ENCODE results near the gene ARID4B. TPM values are rescaled to one million over a fixed set of nuclear protein-coding genes. Genes with fewer than 3 reads are reported as not detected.

ARID4B gene
- total RNA-seq, 2 experiments from 2014 or later, result 28.7 to 44.9 TPM

DNA sequence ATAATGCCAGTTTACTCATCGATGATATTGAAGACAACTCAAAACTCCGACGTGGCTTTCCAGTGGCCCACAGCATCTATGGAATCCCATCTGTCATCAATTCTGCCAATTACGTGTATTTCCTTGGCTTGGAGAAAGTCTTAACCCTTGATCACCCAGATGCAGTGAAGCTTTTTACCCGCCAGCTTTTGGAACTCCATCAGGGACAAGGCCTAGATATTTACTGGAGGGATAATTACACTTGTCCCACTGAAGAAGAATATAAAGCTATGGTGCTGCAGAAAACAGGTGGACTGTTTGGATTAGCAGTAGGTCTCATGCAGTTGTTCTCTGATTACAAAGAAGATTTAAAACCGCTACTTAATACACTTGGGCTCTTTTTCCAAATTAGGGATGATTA lies 14.1 kb upstream of the ARID4B start:
- H4K20me1 ChIP-seq (ENCODE audit: insufficient read depth, low read length), result no peaks in the 10 kb centered on the region
- H3K79me2 ChIP-seq (ENCODE audit: insufficient read depth, low read depth, low read length), result no peaks in the 10 kb centered on the region
- H3K4me2 ChIP-seq (ENCODE audit: low read length), result no peak overlapping the region
- TF ChIP-seq EZH2phosphoT487 (IDR thresholded peaks at IDR 0.05; ENCODE audit: borderline replicate concordance, low read depth, low read length) (no peak), CTCF (conservative IDR thresholded peaks at IDR 0.05; ENCODE audit: low read length) (no peak)
- H3K4me3 ChIP-seq (ENCODE audit: low read depth, low read length, poor library complexity, severe bottlenecking), result no peak overlapping the region
- no peaks in the 10 kb centered on the region for H3K9me2 ChIP-seq (ENCODE audit: insufficient read depth, low read length)
- H3K36me3 ChIP-seq (ENCODE audit: insufficient read depth, low read length), result peaks cover 23% of the 10 kb centered on the region
- intact Hi-C loops (cut with micrococcal nuclease; ENCODE audit: unreplicated experiment), result no loop called here
- H3K9me3 ChIP-seq (ENCODE audit: low read length), result no peaks in the 10 kb centered on the region
- POLR2A ChIA-PET, result interaction anchor here (0.9 to 1.4 kb wide), 2 partner anchors 8 to 12 kb away, joined by 3 to 5 read pairs; no protein-coding TSS in a partner anchor
- H2AFZ ChIP-seq (ENCODE audit: low read length), result no peak overlapping the region
- no peak overlapping the region for H3K27ac ChIP-seq (ENCODE audit: low read depth, low read length, poor library complexity, severe bottlenecking)
- no TSS peak for BruUV-seq (replicated peaks)
- no peaks in the 10 kb centered on the region for H3K4me1 ChIP-seq (ENCODE audit: insufficient read depth, low read length, poor library complexity, severe bottlenecking)
- DNase-seq (ENCODE audit: low spot score), result no peak
- CTCF ChIA-PET (ENCODE audit: unreplicated experiment), result no interaction called here

DNA sequence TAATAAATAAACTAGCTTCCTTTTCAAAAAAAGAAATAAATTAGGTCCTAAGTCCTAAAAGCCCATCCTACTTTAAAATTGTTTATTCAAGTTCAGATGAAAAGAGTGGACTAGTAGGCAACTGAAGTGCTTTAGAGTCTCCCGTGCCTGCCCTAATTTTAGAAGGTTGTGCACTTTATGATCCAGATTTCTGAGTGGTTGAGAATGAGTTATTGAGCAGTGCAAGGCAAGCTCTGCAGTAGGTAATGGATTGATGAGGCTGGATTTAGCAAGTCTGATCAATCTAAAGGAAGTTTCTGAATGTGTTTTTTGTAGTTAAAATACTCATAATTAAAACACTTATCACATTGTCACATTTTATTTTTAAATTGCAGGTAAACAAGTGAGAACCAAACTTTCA lies 13.4 kb upstream of the ARID4B start:
- no peaks in the 10 kb centered on the region for H3K9me2 ChIP-seq (ENCODE audit: insufficient read depth, low read length)
- no peaks in the 10 kb centered on the region for H4K20me1 ChIP-seq (ENCODE audit: insufficient read depth, low read length)
- intact Hi-C loops (cut with micrococcal nuclease; ENCODE audit: unreplicated experiment), result no loop called here
- no peak overlapping the region for H3K4me2 ChIP-seq (ENCODE audit: low read length)
- H2AFZ ChIP-seq (ENCODE audit: low read length), result no peak overlapping the region
- TF ChIP-seq EZH2phosphoT487 (IDR thresholded peaks at IDR 0.05; ENCODE audit: borderline replicate concordance, low read depth, low read length), result no peak
- no peak for TF ChIP-seq CTCF (conservative IDR thresholded peaks at IDR 0.05; ENCODE audit: low read length)
- no peak for DNase-seq (ENCODE audit: low spot score)
- H3K4me3 ChIP-seq (ENCODE audit: low read depth, low read length, poor library complexity, severe bottlenecking), result no peak overlapping the region
- no peaks in the 10 kb centered on the region for H3K79me2 ChIP-seq (ENCODE audit: insufficient read depth, low read depth, low read length)
- no peaks in the 10 kb centered on the region for H3K4me1 ChIP-seq (ENCODE audit: insufficient read depth, low read length, poor library complexity, severe bottlenecking)
- POLR2A ChIA-PET, result interaction anchor here (0.7 to 0.9 kb wide), 2 partner anchors 11 to 1445 kb away, joined by 3 to 4 read pairs; no protein-coding TSS in a partner anchor
- H3K9me3 ChIP-seq (ENCODE audit: low read length), result no peaks in the 10 kb centered on the region
- BruUV-seq (replicated peaks), result no TSS peak
- CTCF ChIA-PET (ENCODE audit: unreplicated experiment), result no interaction called here
- no peak overlapping the region for H3K27ac ChIP-seq (ENCODE audit: low read depth, low read length, poor library complexity, severe bottlenecking)
- H3K36me3 ChIP-seq (ENCODE audit: insufficient read depth, low read length), result peaks cover 28% of the 10 kb centered on the region

DNA sequence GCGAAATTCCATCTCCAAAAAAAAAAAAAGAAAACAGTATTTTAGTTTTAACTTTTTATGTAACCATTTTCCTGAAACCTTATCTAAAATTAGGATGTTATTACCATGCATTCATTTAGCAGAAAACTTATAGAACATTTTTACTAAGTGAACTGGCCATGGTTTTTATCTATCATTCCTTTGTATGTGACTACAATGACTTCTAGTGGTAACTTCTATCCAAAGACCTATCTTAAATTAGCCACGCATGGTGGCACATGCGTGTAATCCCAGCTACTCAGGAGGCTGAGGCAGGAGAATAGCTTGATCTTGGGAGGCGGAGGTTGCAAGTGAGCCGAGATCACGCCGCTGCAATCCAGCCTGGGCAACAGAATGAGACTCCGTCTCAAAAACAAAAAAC lies 11.8 kb upstream of the ARID4B start:
- ChIA-PET CTCF (ENCODE audit: unreplicated experiment) (no interaction called here), POLR2A (interaction anchor here (0.9 to 1.6 kb wide), 2 partner anchors 9 to 77 kb away, joined by 3 read pairs; no protein-coding TSS in a partner anchor)
- Histone ChIP-seq H3K36me3 (ENCODE audit: insufficient read depth, low read length) (peaks cover 39% of the 10 kb centered on the region), H3K4me1 (ENCODE audit: insufficient read depth, low read length, poor library complexity, severe bottlenecking) (no peaks in the 10 kb centered on the region), H4K20me1 (ENCODE audit: insufficient read depth, low read length) (no peaks in the 10 kb centered on the region; the same call in 1 of the 2 replicates), H3K9me2 (ENCODE audit: insufficient read depth, low read length) (no peaks in the 10 kb centered on the region), H3K27ac (ENCODE audit: low read depth, low read length, poor library complexity, severe bottlenecking) (no peak overlapping the region), H3K9me3 (ENCODE audit: low read length) (no peaks in the 10 kb centered on the region), H3K4me3 (ENCODE audit: low read depth, low read length, poor library complexity, severe bottlenecking) (no peak overlapping the region), H3K79me2 (ENCODE audit: insufficient read depth, low read depth, low read length) (no peaks in the 10 kb centered on the region), H2AFZ (ENCODE audit: low read length) (no peak overlapping the region), H3K4me2 (ENCODE audit: low read length) (no peak overlapping the region)
- intact Hi-C loops (cut with micrococcal nuclease; ENCODE audit: unreplicated experiment), result no loop called here
- TF ChIP-seq EZH2phosphoT487 (IDR thresholded peaks at IDR 0.05; ENCODE audit: borderline replicate concordance, low read depth, low read length) (no peak), CTCF (conservative IDR thresholded peaks at IDR 0.05; ENCODE audit: low read length) (no peak)
- BruUV-seq (replicated peaks), result no TSS peak
- no peak for DNase-seq (ENCODE audit: low spot score)
